ENCODE data around the gene TSFM.

Gene TSFM

DNA sequence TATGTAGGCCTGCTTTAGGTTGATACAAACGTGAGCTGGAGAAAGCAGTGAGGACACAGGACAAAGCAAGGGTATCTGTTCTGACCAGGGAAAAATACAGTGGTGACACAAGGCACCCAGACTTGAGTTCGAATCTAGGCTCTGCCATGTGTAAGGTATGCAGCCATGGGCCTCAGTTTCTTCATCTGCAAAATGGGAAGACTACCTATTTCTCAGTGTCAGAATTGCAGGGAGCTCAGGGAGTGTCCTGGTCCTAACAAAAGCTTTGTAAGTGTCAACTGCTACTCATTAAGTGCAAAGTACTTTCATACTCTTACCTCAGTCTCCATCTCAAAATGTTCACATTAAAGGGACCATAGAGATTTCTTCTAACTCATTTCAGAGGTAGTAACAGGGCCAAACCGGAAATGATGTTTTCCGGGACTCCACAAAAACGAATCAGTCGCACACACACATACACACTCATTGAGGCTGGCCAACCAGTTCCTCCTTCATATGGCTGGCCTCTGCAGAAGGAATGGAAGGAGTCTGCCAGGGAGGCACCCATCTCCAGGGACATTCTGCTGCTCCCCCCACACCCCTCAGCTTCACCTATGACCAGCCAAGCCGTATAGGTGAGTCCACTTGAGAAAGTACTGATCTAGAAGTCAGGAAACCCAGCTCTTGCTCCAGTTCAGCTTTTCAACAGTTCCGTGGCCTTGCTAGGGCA is 56.2 kb downstream of the TSFM start:
- peak overlapping the region; percentile 61 to 100 for H3K27ac ChIP-seq
- no peaks in the 10 kb centered on the region for H3K27me3 ChIP-seq
- intact Hi-C loops (cut with DNase I; ENCODE audit: low total_unique reads), result no loop called here
- H3K4me1 ChIP-seq, result peaks cover 14 to 100% (median 98%) of the 10 kb centered on the region in 4 donors
- peaks cover 0 to 5% (median 0%) of the 10 kb centered on the region in 3 donors for H3K36me3 ChIP-seq
- no peaks in the 10 kb centered on the region for H3K9me3 ChIP-seq
- TF ChIP-seq, protein P1, sequence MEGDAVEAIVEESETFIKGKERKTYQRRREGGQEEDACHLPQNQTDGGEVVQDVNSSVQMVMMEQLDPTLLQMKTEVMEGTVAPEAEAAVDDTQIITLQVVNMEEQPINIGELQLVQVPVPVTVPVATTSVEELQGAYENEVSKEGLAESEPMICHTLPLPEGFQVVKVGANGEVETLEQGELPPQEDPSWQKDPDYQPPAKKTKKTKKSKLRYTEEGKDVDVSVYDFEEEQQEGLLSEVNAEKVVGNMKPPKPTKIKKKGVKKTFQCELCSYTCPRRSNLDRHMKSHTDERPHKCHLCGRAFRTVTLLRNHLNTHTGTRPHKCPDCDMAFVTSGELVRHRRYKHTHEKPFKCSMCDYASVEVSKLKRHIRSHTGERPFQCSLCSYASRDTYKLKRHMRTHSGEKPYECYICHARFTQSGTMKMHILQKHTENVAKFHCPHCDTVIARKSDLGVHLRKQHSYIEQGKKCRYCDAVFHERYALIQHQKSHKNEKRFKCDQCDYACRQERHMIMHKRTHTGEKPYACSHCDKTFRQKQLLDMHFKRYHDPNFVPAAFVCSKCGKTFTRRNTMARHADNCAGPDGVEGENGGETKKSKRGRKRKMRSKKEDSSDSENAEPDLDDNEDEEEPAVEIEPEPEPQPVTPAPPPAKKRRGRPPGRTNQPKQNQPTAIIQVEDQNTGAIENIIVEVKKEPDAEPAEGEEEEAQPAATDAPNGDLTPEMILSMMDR (IDR thresholded peaks at IDR 0.05), result no peak
- peak overlapping the region in 1 of 2 donors; percentile 43 for H3K4me3 ChIP-seq
- no peak for DNase-seq

DNA sequence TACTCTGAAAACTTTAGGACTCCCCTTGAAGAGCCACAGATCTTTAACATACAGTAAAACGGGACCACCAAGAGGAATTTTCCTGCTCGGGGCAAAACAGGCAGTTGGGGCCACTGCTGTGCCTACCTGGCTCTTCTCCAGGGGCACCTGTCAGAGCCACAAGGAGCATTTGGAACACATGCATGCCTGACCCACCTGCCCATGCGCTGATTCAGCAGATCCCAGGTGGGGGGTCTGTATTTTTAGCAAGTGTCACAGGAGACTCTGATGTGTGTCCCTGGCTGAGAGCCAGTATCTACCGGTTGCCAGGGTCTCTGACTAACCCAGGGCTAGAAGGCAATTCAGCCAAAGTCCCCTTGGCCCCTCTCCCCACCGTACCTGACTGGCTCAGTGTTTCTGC is 57.4 kb downstream of the TSFM start:
- TF ChIP-seq, protein P1 (IDR thresholded peaks at IDR 0.05), result no peak
- DNase-seq, result no peak
- intact Hi-C loops (cut with DNase I; ENCODE audit: low total_unique reads), result no loop called here
- Histone ChIP-seq H3K9me3 (no peaks in the 10 kb centered on the region), H3K4me3 (peak overlapping the region; percentile 15 to 97), H3K36me3 (peaks cover 0 to 5% (median under 1%) of the 10 kb centered on the region in 3 donors), H3K4me1 (peaks cover 14 to 95% (median 91%) of the 10 kb centered on the region in 4 donors), H3K27ac (peak overlapping the region; percentile 61 to 100), H3K27me3 (no peaks in the 10 kb centered on the region)

DNA sequence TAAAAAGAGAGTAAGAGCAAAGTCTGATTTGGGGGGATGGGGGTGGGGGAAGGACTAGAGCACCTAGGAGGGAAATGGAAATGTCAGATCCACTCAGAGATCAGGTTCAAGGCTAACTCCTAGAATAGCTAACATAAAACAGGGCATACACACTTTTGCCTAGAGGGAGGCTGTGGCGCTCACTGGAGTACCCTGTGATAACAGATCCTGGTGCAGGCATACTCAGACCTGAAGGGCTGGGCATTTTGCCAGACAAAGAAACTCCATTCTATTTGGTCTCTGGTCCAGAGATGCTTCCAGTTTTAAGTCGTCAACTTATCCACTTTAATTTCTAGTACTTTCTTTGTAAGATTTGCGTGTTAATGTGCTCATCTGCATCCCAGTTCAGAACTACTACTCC is 58.1 kb downstream of the TSFM start:
- Histone ChIP-seq H3K27me3 (no peaks in the 10 kb centered on the region), H3K36me3 (peaks cover 0 to 8% (median 5%) of the 10 kb centered on the region in 3 donors), H3K4me3 (peak overlapping the region; percentile 15 to 97), H3K4me1 (peaks cover 12 to 87% (median 84%) of the 10 kb centered on the region in 4 donors), H3K9me3 (no peaks in the 10 kb centered on the region), H3K27ac (peak overlapping the region; percentile 61 to 100)
- intact Hi-C loops (cut with DNase I; ENCODE audit: low total_unique reads), result no loop called here
- no peak for DNase-seq
- TF ChIP-seq, protein P1 (IDR thresholded peaks at IDR 0.05), result no peak

DNA sequence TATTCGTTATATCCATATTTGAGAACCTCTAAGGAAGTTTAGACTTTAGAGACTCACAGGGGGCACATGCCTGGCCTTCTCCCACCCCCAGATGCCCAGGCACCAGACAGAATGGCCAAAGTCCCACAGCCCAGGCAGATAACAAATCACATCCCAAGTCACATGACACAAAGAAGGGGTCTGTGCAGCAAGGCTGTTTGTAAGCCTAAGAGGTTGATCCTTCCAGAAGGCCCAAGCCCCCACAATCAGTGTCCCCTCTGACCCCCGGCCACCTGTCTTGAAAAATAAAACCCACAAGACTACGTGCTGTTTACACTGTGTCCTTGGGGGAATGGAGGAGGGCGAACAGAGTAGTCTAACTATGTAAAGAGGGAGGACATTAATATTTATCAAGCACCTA is 58.9 kb downstream of the TSFM start:
- intact Hi-C loops (cut with DNase I; ENCODE audit: low total_unique reads), result no loop called here
- Histone ChIP-seq H3K36me3 (peaks cover 0 to 10% (median 5%) of the 10 kb centered on the region in 3 donors), H3K27me3 (no peaks in the 10 kb centered on the region), H3K4me1 (peaks cover 6 to 80% (median 77%) of the 10 kb centered on the region in 4 donors), H3K9me3 (no peaks in the 10 kb centered on the region), H3K27ac (peak overlapping the region; percentile 61 to 100), H3K4me3 (peak overlapping the region; percentile 15 to 97)
- TF ChIP-seq, protein P1 (IDR thresholded peaks at IDR 0.05), result no peak
- no peak for DNase-seq

DNA sequence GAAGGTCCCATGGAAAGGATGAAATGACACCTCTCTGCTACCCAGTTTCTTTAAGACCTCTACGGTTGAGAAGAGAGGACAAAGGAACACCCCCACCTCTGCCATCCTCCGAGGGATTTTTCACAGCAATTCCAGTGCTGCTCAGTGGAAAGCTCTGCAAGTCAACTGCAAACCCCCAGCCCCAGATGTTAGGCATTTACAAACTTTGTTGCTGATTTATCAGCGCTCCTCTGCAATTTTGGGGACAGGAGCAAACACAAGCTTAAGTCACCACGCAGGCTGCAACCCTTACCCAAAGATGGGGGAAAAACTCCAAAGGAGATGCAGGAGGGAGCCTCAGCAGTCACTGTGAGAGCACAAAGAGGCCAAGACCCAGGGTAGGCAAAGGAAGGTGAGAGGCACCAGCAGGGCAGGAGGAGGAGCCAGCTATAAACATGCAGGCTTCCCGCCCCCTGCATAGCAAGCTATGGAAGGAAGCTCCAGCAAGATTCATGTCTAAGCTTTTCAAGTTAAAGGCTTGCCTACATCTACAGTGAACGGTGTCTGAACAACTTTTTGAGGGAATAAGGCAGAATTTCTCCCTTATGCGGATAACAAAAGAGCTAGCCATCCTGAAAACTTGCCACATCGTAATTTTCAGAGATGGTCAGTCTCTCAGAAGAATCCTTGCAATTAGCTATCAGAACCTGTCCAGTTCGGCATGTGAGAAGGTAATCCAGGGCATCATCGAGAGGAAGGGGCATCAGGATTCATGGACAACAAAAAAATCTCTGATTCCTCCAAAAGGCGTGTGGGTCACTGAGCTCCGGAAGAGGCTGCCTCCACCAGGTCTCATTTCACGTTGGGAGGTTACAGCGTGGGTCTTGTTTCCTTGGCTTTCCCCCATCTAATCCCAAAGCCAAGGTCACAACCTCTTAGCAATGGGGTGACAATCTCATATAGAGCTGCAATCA is 60.0 kb downstream of the TSFM start:
- H3K4me1 ChIP-seq, result peaks cover 6 to 76% (median 68%) of the 10 kb centered on the region in 4 donors
- intact Hi-C loops (cut with DNase I; ENCODE audit: low total_unique reads), result no loop called here
- peaks cover 0 to 10% (median 5%) of the 10 kb centered on the region in 3 donors for H3K36me3 ChIP-seq
- TF ChIP-seq, protein P1 (IDR thresholded peaks at IDR 0.05), result no peak
- H3K27me3 ChIP-seq, result no peaks in the 10 kb centered on the region
- H3K4me3 ChIP-seq, result peak overlapping the region; percentile 97 to 100
- no peaks in the 10 kb centered on the region for H3K9me3 ChIP-seq
- DNase-seq, result no peak
- peak overlapping the region; percentile 100 for H3K27ac ChIP-seq
